ENCODE results near the gene GALNT14. TPM values are rescaled to one million over a fixed set of nuclear protein-coding genes. Genes with fewer than 3 reads are reported as not detected.

GALNT14 gene
- total RNA-seq, 4 donors from 2014 or later = 1.00 TPM; not detected in 3

GRCh38 chr2:31075941-31076590 lies 62.2 kb downstream of the GALNT14 start:
- intact Hi-C loops (cut with DNase I; ENCODE audit: low total_unique reads) = no loop called here
- in situ Hi-C loops (cut with MboI; ENCODE audit: low pct_ligation_motif_present in 1 of 4, low pct_unique_long_range_greater_than_20kb in 1 of 4, low sequenced_read_pairs in 3 of 4) = no loop called here
- Histone ChIP-seq H3K27me3 (no peaks in the 10 kb centered on the region), H3K4me1 (no peaks in the 10 kb centered on the region), H3K4me3 (no peak overlapping the region), H3K9me3 (no peaks in the 10 kb centered on the region), H3K27ac (no peak overlapping the region), H3K36me3 (no peaks in the 10 kb centered on the region)
- 71 to 72% methylated on average over 4 to 6 of the region's 6 CpGs for WGBS, 2 donors (ENCODE audit: low coverage in 1 of 2)
- no peak for DNase-seq
- no peak for TF ChIP-seq POLR2AphosphoS5 (IDR thresholded peaks at IDR 0.05)
- no peak for TF ChIP-seq POLR2A (IDR thresholded peaks at IDR 0.05)
- TF ChIP-seq CTCF (IDR thresholded peaks at IDR 0.05) = no peak
- TF ChIP-seq EP300 (IDR thresholded peaks at IDR 0.05; ENCODE audit: low read depth) = no peak

DNA sequence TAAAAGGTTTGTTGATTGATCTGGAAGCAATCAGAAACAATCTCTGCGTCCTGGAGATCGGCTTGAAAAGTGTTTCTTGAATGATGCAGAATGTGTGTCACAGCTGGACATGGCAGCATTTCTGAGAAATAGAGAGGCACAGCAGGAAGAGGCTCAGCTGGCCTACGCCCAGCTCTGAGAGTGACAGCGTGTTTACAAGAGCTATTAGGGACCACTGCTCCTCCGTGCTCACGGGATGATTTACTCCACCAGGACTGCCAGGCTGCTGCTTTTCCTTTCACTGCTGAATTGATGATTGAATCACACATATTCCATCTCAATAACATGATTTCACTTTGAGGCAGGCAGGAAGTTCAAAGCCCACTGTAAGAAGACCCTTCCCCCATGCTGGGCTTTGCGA lies 62.8 kb downstream of the GALNT14 start:
- TF ChIP-seq POLR2A (IDR thresholded peaks at IDR 0.05) (no peak), CTCF (IDR thresholded peaks at IDR 0.05) (no peak), POLR2AphosphoS5 (IDR thresholded peaks at IDR 0.05) (no peak), EP300 (IDR thresholded peaks at IDR 0.05; ENCODE audit: low read depth) (no peak)
- in situ Hi-C loops (cut with MboI; ENCODE audit: low pct_ligation_motif_present in 1 of 4, low pct_unique_long_range_greater_than_20kb in 1 of 4, low sequenced_read_pairs in 3 of 4) = no loop called here
- H3K36me3 ChIP-seq = no peaks in the 10 kb centered on the region
- H3K4me1 ChIP-seq = no peaks in the 10 kb centered on the region
- intact Hi-C loops (cut with DNase I; ENCODE audit: low total_unique reads) = no loop called here
- no peaks in the 10 kb centered on the region for H3K27me3 ChIP-seq
- WGBS, 2 donors (ENCODE audit: low coverage in 1 of 2) = 12 to 69% methylated on average over 4 to 7 of the region's 7 CpGs
- no peak overlapping the region for H3K27ac ChIP-seq
- H3K9me3 ChIP-seq = no peaks in the 10 kb centered on the region
- H3K4me3 ChIP-seq = no peak overlapping the region
- no peak for DNase-seq

DNA sequence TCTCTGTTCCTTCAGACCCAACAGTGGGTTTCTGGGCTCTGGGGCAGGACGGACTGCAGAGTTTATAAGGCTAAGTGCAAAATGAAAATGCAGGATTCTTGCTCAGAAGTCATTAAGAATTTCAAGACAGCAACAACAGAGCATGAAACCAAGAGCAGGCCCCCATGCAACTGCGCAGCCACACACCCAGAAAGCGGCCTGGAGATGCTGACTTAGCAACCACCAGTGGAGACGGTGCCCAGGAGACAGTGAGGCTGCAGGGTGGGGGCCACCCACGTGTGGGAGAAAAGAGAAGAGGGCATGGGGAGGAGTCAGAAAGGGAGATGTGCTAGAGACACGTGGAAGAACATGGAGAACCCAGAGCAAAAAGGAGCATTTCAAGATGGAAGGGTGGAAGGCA lies 66.5 kb downstream of the GALNT14 start:
- intact Hi-C loops (cut with DNase I; ENCODE audit: low total_unique reads) = no loop called here
- DNase-seq = no peak
- H3K4me1 ChIP-seq = no peaks in the 10 kb centered on the region
- no peak for TF ChIP-seq EP300 (IDR thresholded peaks at IDR 0.05; ENCODE audit: low read depth)
- TF ChIP-seq POLR2A (IDR thresholded peaks at IDR 0.05) = no peak
- no peak for TF ChIP-seq CTCF (IDR thresholded peaks at IDR 0.05)
- TF ChIP-seq POLR2AphosphoS5 (IDR thresholded peaks at IDR 0.05) = no peak
- in situ Hi-C loops (cut with MboI; ENCODE audit: low pct_ligation_motif_present in 1 of 4, low pct_unique_long_range_greater_than_20kb in 1 of 4, low sequenced_read_pairs in 3 of 4) = no loop called here
- no peaks in the 10 kb centered on the region for H3K9me3 ChIP-seq
- no peak overlapping the region for H3K4me3 ChIP-seq
- no peaks in the 10 kb centered on the region for H3K36me3 ChIP-seq
- H3K27me3 ChIP-seq = no peaks in the 10 kb centered on the region
- H3K27ac ChIP-seq = no peak overlapping the region
- WGBS, 2 donors (ENCODE audit: low coverage in 1 of 2) = 72 to 73% methylated on average over 5 to 6 of the region's 6 CpGs

- Histone ChIP-seq H3K4me3 (no peak overlapping the region), H3K9me3 (no peaks in the 10 kb centered on the region), H3K36me3 (no peaks in the 10 kb centered on the region), H3K27me3 (no peaks in the 10 kb centered on the region), H3K4me1 (no peaks in the 10 kb centered on the region), H3K27ac (no peak overlapping the region)
- in situ Hi-C loops (cut with MboI; ENCODE audit: low pct_ligation_motif_present in 1 of 4, low pct_unique_long_range_greater_than_20kb in 1 of 4, low sequenced_read_pairs in 3 of 4) (no loop called here), intact Hi-C loops (cut with DNase I; ENCODE audit: low total_unique reads) (no loop called here)
- 67 to 76% methylated on average over 4 to 8 of the region's 8 CpGs for WGBS, 2 donors (ENCODE audit: low coverage in 1 of 2)
- DNase-seq = no peak
- TF ChIP-seq POLR2AphosphoS5 (IDR thresholded peaks at IDR 0.05) (no peak), CTCF (IDR thresholded peaks at IDR 0.05) (no peak), EP300 (IDR thresholded peaks at IDR 0.05; ENCODE audit: low read depth) (no peak), POLR2A (IDR thresholded peaks at IDR 0.05) (no peak)
Observed at GRCh38 chr2:31070339-31071125, 67.7 kb downstream of the GALNT14 start.

Data from transverse colon (tissue), 4 donors.